Liver (tissue), 3 donors: ENCODE measurements around the gene TNIP1.

Experiments used
- ATF3 ChIP-seq: IDR thresholded peaks from 2 replicates; pipeline ENCODE4 v1.6.1; 2016; ENCODE audit warnings: antibody characterized with exemption
- EGR1 ChIP-seq, 2 donors: IDR thresholded peaks; 2 replicates each; pipeline ENCODE4 v1.6.1; 2016 to 2018; ENCODE audit warnings: antibody characterized with exemption in 2 of 2, low read depth in 2 of 2
- JUND ChIP-seq, 2 donors: IDR thresholded peaks; 2 replicates each; pipeline ENCODE4 v1.6.1; 2016; ENCODE audit warnings: antibody characterized with exemption in 2 of 2
- MAX ChIP-seq: IDR thresholded peaks from 2 replicates; pipeline ENCODE4 v1.6.1; 2016; ENCODE audit warnings: antibody characterized with exemption
- RAD21 ChIP-seq, 2 donors: IDR thresholded peaks; 2 replicates each; pipeline ENCODE4 v1.6.1; 2016; ENCODE audit warnings: antibody characterized with exemption in 2 of 2, mild to moderate bottlenecking in 2 of 2
- REST ChIP-seq: IDR thresholded peaks from 2 replicates; pipeline ENCODE4 v1.6.1; 2016; ENCODE audit warnings: antibody characterized with exemption, mild to moderate bottlenecking
- SP1 ChIP-seq: IDR thresholded peaks from 2 replicates; pipeline ENCODE4 v1.6.1; 2018; ENCODE audit warnings: antibody characterized with exemption, mild to moderate bottlenecking
- TAF1 ChIP-seq: conservative IDR thresholded peaks from 2 replicates; pipeline ENCODE4 v1.6.1; 2016; ENCODE audit warnings: antibody characterized with exemption, mild to moderate bottlenecking
- TF ChIP-seq, protein P1 (sequence below): fragments of 150-350 bp; IDR thresholded peaks from 2 replicates; pipeline ENCODE4 v1.5.1; 2017; ENCODE audit warnings: improper control_type of control experiment, low read depth, low read length; ENCODE audit not compliant: missing input control
- TF ChIP-seq, protein P2 (sequence below): IDR thresholded peaks from 2 replicates; pipeline ENCODE4 v1.6.1; 2016; ENCODE audit warnings: antibody characterized with exemption
- donor health status: healthy.
- donor health status: healthy.

DNA sequence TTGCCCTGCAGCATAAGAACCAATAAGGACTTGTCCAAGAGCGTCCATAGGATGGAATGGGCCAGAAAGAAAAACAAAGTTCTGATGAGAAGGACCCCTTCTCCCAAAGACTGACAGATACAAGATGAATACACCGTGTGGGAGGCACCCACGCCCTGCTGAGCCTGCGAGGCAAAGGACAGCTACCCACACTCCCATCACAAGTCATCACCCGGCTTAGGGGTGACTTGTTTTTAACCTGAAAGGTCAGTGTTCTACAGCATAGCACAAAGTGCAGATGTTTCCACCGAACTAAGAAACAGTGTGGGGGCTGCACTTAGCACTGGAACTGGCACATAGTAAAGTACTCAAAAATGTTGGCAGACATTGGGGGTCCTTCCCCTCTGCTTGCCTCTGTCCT is 13.9 kb downstream of the TNIP1 start:
- TF ChIP-seq RAD21 (IDR thresholded peaks at IDR 0.05) (no peak), JUND (IDR thresholded peaks at IDR 0.05) (no peak), SP1 (no peak), MAX (no peak), REST (no peak), EGR1 (IDR thresholded peaks at IDR 0.05; ENCODE audit: low read depth in 2 of 2) (no peak), TAF1 (no peak), ATF3 (no peak)
- TF ChIP-seq, protein P1, sequence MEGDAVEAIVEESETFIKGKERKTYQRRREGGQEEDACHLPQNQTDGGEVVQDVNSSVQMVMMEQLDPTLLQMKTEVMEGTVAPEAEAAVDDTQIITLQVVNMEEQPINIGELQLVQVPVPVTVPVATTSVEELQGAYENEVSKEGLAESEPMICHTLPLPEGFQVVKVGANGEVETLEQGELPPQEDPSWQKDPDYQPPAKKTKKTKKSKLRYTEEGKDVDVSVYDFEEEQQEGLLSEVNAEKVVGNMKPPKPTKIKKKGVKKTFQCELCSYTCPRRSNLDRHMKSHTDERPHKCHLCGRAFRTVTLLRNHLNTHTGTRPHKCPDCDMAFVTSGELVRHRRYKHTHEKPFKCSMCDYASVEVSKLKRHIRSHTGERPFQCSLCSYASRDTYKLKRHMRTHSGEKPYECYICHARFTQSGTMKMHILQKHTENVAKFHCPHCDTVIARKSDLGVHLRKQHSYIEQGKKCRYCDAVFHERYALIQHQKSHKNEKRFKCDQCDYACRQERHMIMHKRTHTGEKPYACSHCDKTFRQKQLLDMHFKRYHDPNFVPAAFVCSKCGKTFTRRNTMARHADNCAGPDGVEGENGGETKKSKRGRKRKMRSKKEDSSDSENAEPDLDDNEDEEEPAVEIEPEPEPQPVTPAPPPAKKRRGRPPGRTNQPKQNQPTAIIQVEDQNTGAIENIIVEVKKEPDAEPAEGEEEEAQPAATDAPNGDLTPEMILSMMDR, result no peak
- TF ChIP-seq, protein P2, sequence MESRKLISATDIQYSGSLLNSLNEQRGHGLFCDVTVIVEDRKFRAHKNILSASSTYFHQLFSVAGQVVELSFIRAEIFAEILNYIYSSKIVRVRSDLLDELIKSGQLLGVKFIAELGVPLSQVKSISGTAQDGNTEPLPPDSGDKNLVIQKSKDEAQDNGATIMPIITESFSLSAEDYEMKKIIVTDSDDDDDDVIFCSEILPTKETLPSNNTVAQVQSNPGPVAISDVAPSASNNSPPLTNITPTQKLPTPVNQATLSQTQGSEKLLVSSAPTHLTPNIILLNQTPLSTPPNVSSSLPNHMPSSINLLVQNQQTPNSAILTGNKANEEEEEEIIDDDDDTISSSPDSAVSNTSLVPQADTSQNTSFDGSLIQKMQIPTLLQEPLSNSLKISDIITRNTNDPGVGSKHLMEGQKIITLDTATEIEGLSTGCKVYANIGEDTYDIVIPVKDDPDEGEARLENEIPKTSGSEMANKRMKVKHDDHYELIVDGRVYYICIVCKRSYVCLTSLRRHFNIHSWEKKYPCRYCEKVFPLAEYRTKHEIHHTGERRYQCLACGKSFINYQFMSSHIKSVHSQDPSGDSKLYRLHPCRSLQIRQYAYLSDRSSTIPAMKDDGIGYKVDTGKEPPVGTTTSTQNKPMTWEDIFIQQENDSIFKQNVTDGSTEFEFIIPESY, result no peak
